Colonic mucosa (tissue), 4 donors: Measurements from ENCODE around the gene SMARCD1. TPM values are rescaled to one million over a fixed set of nuclear protein-coding genes. Genes with fewer than 3 reads are reported as not detected.
A peak's percentile ranks its signal among the peaks of the same experiment; 100 is the strongest.

ENCODE experiments used
- DNase-seq: peaks from one replicate; pipeline ENCODE4 v3.0.0-alpha.2; 2020
- H3K27ac ChIP-seq: fragments of 200-600 bp; one replicate; pipeline ENCODE4 v1.8.0; 2021
- H3K27me3 ChIP-seq: fragments of 200-600 bp; one replicate; pipeline ENCODE4 v1.8.0; 2021
- H3K36me3 ChIP-seq: fragments of 200-600 bp; one replicate; pipeline ENCODE4 v1.8.0; 2021
- H3K4me1 ChIP-seq: fragments of 200-600 bp; one replicate; pipeline ENCODE4 v1.8.0; 2021; ENCODE audit warnings: mild to moderate bottlenecking
- H3K4me3 ChIP-seq: fragments of 200-600 bp; one replicate; pipeline ENCODE4 v1.8.0; 2021
- H3K9ac ChIP-seq, 2 donors: one replicate each; pipeline ENCODE4 v1.7.0; 2013; ENCODE audit warnings: control low read depth in 2 of 2, low read depth in 2 of 2, low read length in 2 of 2
- H3K9me3 ChIP-seq: fragments of 200-600 bp; one replicate; pipeline ENCODE4 v1.8.0; 2021
- intact Hi-C: fragments of 100-400 bp; cut with DNase I; formaldehyde crosslinking; loops from one replicate; pipeline ENCODE4 v1.14.1; 2022
- total RNA-seq, 2 donors: library from RNA; stranded (reverse); fragmentation: NEBNext Ultra II Directional in 1 of 2; extraction: Animal tissue kit (Norgen Biotek cat#: 25700) in 1 of 2; gene quantifications; one replicate each; pipeline ENCODE4 v1.2.1, GENCODE V29; 2021
- TF ChIP-seq, protein P1 (sequence below): fragments of 200-600 bp; IDR thresholded peaks from one replicate; pipeline ENCODE4 v1.8.0; 2022; ENCODE audit warnings: antibody characterized with exemption, mild to moderate bottlenecking
- donor health status: healthy.
- donor health status: DM: no; HTN: no; CAD: no.
- donor health status: DM: no; HTN: no; CAD: no.

Gene SMARCD1
- total RNA-seq, 2 donors from 2014 or later: 30.6 to 43.9 TPM

DNA sequence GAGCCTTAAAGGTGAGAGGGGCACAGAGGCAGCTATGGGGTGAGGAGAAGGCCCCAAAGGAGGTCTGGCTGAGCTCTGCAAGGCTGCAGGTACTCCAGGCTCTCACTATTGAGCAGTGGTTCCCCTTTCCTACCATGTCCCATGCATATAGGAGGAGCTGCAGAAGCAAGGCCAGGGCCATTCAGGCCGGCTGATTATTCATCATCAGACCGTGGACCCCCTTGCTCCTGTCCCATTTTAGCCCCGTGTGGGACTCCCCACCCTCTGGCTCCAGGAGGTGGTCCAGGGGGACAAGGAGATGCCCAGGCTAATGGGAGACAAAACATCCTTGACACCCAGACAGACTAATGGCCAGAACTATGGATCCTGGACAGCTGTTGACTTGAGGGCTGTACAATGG, 21.8 kb downstream of the SMARCD1 start:
- peaks cover 23% of the 10 kb centered on the region for H3K4me1 ChIP-seq
- no peak for DNase-seq
- no peaks in the 10 kb centered on the region for H3K36me3 ChIP-seq
- H3K4me3 ChIP-seq: no peak overlapping the region
- H3K9me3 ChIP-seq: no peaks in the 10 kb centered on the region
- no peak overlapping the region for H3K9ac ChIP-seq
- intact Hi-C loops: no loop called here
- H3K27ac ChIP-seq: no peak overlapping the region
- H3K27me3 ChIP-seq: no peaks in the 10 kb centered on the region
- TF ChIP-seq, protein P1, sequence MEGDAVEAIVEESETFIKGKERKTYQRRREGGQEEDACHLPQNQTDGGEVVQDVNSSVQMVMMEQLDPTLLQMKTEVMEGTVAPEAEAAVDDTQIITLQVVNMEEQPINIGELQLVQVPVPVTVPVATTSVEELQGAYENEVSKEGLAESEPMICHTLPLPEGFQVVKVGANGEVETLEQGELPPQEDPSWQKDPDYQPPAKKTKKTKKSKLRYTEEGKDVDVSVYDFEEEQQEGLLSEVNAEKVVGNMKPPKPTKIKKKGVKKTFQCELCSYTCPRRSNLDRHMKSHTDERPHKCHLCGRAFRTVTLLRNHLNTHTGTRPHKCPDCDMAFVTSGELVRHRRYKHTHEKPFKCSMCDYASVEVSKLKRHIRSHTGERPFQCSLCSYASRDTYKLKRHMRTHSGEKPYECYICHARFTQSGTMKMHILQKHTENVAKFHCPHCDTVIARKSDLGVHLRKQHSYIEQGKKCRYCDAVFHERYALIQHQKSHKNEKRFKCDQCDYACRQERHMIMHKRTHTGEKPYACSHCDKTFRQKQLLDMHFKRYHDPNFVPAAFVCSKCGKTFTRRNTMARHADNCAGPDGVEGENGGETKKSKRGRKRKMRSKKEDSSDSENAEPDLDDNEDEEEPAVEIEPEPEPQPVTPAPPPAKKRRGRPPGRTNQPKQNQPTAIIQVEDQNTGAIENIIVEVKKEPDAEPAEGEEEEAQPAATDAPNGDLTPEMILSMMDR: no peak

DNA sequence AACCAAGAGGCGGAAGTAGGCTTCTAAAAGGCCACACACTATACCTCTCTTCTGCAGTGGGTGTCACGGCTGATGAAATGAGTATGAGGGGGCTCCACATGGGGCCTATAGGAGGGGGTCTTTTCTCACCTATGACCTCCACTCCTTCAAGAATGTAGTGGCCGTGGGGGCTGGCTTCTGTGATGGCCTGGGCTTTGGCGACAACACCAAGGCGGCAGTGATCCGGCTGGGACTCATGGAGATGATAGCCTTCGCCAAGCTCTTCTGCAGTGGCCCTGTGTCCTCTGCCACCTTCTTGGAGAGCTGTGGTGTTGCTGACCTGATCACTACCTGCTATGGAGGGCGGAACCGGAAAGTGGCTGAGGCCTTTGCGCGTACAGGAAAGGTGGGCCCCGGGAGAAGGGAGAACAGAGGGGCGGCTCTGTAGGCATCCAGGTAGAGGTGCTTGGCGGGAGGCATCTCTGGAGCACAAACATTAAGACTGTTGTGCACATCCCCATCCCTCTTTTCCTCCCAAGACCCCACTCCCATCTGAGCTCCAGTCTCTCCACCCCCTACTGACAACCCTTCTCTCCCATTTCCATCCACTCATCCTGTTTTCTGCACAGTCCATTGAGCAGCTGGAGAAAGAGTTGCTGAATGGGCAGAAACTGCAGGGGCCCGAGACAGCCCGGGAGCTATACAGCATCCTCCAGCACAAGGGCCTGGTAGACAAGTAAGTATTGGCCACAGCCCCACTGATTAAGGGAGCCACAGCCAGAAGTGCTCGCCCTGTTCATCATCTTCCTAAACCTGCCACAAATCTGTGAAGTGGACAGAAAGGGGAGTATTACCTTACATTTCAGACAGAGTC, 22.5 kb downstream of the SMARCD1 start:
- TF ChIP-seq, protein P1: no peak
- no peak overlapping the region for H3K9ac ChIP-seq
- peaks cover 23% of the 10 kb centered on the region for H3K4me1 ChIP-seq
- H3K27ac ChIP-seq: no peak overlapping the region
- intact Hi-C loops: no loop called here
- H3K9me3 ChIP-seq: no peaks in the 10 kb centered on the region
- H3K27me3 ChIP-seq: no peaks in the 10 kb centered on the region
- no peak for DNase-seq
- H3K36me3 ChIP-seq: no peaks in the 10 kb centered on the region
- no peak overlapping the region for H3K4me3 ChIP-seq

DNA sequence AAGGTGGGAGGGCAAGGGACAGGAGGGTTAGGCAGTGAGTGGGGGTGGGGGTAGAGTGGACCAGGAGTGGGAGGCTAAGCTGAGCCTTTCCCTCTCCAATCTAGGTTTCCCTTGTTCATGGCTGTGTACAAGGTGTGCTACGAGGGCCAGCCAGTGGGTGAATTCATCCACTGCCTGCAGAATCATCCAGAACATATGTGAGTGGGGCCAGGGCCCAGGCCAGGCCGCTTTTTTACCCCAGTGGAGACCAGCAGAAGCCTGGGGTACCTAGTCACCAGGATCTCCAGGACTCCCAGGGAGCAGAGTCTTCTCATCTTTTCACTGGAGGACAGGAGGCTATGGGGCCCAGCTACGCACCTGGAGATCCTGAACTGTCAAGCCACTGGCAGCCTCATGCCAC, 24.2 kb downstream of the SMARCD1 start:
- H3K36me3 ChIP-seq: no peaks in the 10 kb centered on the region

DNA sequence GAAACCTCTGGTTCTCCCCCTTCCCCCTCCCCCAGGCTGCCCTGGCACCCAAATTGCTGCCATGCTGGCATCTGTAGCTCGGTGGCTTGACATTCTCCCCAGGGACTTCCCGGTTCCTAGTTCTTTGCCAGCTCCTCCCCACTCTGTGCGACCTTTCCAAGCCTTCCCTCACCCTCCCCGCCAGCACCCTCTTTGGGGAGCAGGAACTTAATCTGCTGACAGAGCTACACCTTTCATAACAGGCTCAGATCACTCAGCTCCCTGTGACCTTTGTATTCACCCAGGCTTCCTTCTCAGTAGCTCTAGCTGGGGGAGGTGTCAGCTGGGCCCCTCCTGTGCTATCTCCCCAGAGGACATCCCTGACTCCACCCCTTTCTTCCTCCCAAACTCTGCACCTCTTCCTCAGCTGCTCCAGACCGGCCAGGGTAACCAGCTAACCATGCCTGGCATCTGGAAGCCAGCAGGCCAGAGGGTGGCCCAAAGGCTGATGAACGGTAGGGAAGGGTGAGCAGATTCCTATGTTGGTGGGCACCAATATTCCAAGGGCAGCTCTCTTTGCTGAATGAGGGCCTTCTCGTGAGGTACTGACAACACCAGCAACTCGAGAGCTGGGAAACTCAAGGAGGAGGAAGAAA, 25.1 kb downstream of the SMARCD1 start:
- Histone ChIP-seq H3K36me3 (no peaks in the 10 kb centered on the region), H3K4me1 (peaks cover 32% of the 10 kb centered on the region), H3K9me3 (no peaks in the 10 kb centered on the region), H3K27me3 (no peaks in the 10 kb centered on the region), H3K9ac (peak overlapping the region; percentile 68 to 99), H3K27ac (peak overlapping the region; percentile 88), H3K4me3 (peak overlapping the region; percentile 23)
- DNase-seq: peak; percentile 82
- TF ChIP-seq, protein P1: no peak
- intact Hi-C loops: no loop called here

More for the DNA sequence above, 24.2 kb downstream of the SMARCD1 start:
- Histone ChIP-seq H3K9me3 (no peaks in the 10 kb centered on the region), H3K4me3 (no peak overlapping the region), H3K9ac (peak overlapping the region; percentile 6 to 99), H3K27ac (peak overlapping the region; percentile 88), H3K4me1 (peaks cover 32% of the 10 kb centered on the region), H3K27me3 (no peaks in the 10 kb centered on the region)
- DNase-seq: no peak
- intact Hi-C loops: no loop called here
- TF ChIP-seq, protein P1: no peak

DNA sequence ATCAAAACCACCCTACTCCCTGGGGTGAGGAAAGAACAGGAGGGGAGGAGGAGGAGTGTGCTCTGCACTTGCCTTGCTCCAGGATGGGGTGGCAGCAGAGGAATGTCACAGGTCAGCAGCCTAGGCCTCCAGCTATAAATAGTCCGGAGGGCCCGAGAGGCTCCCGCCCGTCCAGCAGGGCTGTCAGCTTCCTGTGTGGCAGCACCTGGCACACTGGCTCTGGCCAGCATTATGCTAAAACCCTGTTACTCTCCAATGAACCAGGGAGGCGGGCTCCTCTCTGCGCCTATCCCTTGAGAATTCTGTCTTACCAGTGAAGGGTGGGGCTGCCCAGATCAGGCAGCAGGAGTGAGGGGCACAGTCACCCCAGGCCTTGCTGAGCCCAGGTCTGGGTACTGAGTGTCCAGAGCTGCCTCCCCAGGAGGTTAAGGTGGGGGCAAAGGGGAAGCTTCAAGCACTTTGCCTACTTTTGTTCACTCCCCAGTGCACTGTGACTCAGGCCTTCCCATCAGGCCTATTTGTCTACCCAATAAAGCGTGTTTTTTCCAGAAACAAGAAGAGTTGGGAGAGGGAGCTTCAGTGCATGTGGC, 25.7 kb downstream of the SMARCD1 start:
- Histone ChIP-seq H3K4me1 (peaks cover 32% of the 10 kb centered on the region), H3K9me3 (no peaks in the 10 kb centered on the region), H3K36me3 (no peaks in the 10 kb centered on the region), H3K4me3 (peak overlapping the region; percentile 23), H3K9ac (peak overlapping the region; percentile 68 to 99), H3K27me3 (no peaks in the 10 kb centered on the region), H3K27ac (peak overlapping the region; percentile 88)
- TF ChIP-seq, protein P1: no peak
- DNase-seq: peak; percentile 79
- intact Hi-C loops: no loop called here
